ENCODE data around the gene OTOF.

GRCh38 chr2:26411419-26411818 is 66.5 kb downstream of the OTOF start:
- no peak for TF ChIP-seq CTCF (IDR thresholded peaks at IDR 0.05)
- TF ChIP-seq POLR2A (IDR thresholded peaks at IDR 0.05): no peak
